ENCODE measurements around the gene PRSS21.
A peak's percentile ranks its signal among the peaks of the same experiment; 100 is the strongest.

The PRSS21 gene

GRCh38 chr16:2816751-2817339 is at the start of gene PRSS21:
Gene PRSS21 (plus strand): TSS chr16:2817237. CDS start chr16:2817269, 32 bp downstream.
- no peak for DNase-seq

- DNase-seq, result no peak
Measured at GRCh38 chr16:2767891-2768290, 49.1 kb upstream of the PRSS21 start.

GRCh38 chr16:2768403-2769089 is 48.5 kb upstream of the PRSS21 start:
- DNase-seq, result no peak

- no peak for DNase-seq
Measured at GRCh38 chr16:2769100-2769529, 47.9 kb upstream of the PRSS21 start.

GRCh38 chr16:2769675-2770056 is 47.4 kb upstream of the PRSS21 start:
- no peak for DNase-seq

GRCh38 chr16:2770057-2770951 is 46.7 kb upstream of the PRSS21 start:
- no peak for DNase-seq

GRCh38 chr16:2771496-2772402 is 45.3 kb upstream of the PRSS21 start:
- DNase-seq, result no peak

- no peak for DNase-seq
Measured at GRCh38 chr16:2773188-2773968, 43.7 kb upstream of the PRSS21 start.

- DNase-seq, result no peak
Measured at GRCh38 chr16:2774161-2774891, 42.7 kb upstream of the PRSS21 start.

- DNase-seq, result no peak
Measured at GRCh38 chr16:2775131-2775716, 41.8 kb upstream of the PRSS21 start.

GRCh38 chr16:2775765-2776499 is 41.1 kb upstream of the PRSS21 start:
- DNase-seq, result no peak

GRCh38 chr16:2776500-2777139 is 40.4 kb upstream of the PRSS21 start:
- no peak for DNase-seq

- DNase-seq, result peak; percentile 75 to 86
Measured at GRCh38 chr16:2777231-2777902, 39.7 kb upstream of the PRSS21 start, which contains the start of gene ELOB. Gene ELOB (minus strand): TSS chr16:2777280. CDS start chr16:2777239, 41 bp downstream.

GRCh38 chr16:2777903-2778629 is 39.0 kb upstream of the PRSS21 start:
- DNase-seq, result peak in 1 of 2 experiments; percentile 18

- no peak for DNase-seq
Measured at GRCh38 chr16:2778630-2778958, 38.4 kb upstream of the PRSS21 start.

GRCh38 chr16:2779151-2779920 is 37.7 kb upstream of the PRSS21 start:
- no peak for DNase-seq
